NT2/D1 (cell line): ENCODE measurements around the gene INTS11.

Source experiments
- SUZ12 ChIP-seq: IDR thresholded peaks from 2 replicates; pipeline ENCODE4 v1.6.1; 2011; ENCODE audit not compliant: insufficient read length, insufficient read depth; ENCODE audit errors: extremely low read depth
- YY1 ChIP-seq: IDR thresholded peaks from 2 replicates; pipeline ENCODE4 v1.6.1; 2011; ENCODE audit not compliant: insufficient read length, insufficient read depth
- ZNF274 ChIP-seq: IDR thresholded peaks from 2 replicates; pipeline ENCODE4 v1.6.1; 2011; ENCODE audit warnings: mild to moderate bottlenecking, low read depth, low read length

DNA sequence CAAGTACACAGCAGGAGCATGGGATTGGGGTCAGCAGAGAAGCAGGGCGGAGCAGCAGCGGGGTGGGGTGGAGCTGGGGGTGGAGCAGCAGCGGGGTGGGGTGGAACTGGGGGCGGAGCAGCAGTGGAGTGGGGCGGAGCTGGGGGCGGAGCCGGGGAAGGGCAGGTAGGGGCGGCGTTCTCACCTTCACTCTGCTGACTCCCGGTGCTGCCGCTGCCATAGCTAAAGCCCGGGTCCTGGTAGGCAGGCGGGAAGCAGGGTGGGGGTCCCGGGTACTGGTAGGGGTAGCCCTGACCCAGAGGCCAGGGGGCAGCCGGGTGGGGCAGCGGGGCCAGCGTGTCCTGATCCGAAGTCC lies 13.3 kb upstream of the INTS11 start:
- TF ChIP-seq ZNF274 (no peak), YY1 (no peak), SUZ12 (no peak)
